GM21526 (cell line): ENCODE measurements around the gene MXRA7.

Experiments
- ATAC-seq: cut with Tn5 transposase; IDR thresholded peaks from one replicate; pipeline ENCODE4 v1.9.1; 2021; ENCODE audit warnings: moderate library complexity; ENCODE audit not compliant: unreplicated experiment, low FRiP score

The MXRA7 gene

DNA sequence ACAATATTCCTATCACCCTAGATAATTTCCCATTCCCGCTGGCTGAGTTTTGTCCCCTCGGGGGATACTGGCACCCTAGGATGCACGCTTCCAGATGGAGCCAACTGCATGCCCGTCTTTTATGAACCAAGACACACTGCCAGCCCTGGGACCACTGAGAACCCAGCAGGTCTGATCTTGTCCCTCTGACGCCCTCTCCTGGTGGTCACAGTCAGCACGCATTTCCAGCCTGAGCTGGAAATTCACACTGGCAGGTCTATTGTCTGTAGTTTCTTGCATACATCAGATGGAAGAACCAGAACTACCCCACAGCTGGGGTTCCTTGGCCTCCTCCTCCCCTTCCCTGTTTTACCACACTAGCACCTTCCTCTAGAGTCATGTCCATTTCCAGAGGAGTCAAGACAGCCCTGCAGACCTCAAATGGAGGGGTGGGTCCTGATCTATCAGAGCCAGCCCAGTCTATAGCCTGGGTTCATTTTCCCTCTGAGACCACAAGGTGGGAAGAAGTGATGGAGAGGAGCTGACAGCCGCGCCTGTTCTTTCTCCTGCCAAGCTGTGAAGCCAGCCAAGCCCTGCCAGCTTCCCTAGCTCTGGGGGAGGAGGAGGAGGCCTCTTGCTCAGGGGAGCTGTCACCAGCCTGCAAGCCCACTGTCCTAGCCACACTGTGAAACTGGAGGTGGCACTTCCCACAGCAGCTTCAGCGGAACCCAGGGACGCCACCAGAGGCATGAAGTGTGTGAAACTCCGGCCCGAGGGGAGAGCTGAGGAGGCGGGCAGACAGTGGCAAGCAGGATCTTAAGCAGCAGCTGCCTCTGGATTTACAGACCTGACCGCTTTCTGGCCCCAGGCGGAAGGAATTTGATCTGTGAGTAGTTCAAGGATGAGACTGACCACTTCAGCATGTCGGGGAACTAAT lies 29.3 kb downstream of the MXRA7 start:
- no peak for ATAC-seq

DNA sequence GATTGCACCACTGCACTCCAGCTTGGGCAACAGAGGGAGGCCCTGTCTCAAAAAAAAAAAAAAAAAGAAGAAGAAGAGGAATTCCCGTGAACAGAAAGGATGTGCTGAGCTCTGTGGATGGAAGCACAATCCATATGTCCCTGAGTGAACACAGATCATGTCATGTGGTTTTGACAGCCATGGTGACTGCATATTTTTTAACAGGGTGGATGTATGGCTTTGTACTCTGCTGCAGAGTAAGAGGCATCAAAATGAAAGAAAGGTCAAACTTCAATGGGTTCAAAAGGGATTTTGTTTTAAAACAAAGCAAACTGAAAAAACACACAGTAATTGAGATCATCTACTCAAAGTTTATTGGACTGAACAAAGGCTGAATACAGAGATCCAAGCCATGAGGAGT lies 31.5 kb downstream of the MXRA7 start:
- ATAC-seq = no peak

DNA sequence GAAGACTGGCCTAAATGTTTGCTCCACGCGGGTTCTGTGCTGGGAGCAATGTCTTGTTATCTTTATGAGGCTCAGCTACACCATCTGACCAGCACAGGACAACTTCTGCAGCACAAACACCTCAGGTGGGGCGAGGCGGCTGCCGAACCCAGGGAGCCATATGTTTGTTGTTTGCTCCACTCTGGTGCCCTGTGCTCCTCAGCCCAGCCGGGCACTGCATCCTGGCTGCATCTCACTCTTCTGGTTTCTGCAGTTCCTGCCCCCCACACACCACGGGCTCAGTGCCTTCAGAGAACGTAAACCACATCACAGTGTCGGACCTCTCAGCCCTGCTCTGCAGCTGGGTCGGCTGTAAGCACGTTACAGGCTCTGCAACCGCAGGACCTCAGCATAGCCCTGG lies 32.4 kb downstream of the MXRA7 start:
- no peak for ATAC-seq

DNA sequence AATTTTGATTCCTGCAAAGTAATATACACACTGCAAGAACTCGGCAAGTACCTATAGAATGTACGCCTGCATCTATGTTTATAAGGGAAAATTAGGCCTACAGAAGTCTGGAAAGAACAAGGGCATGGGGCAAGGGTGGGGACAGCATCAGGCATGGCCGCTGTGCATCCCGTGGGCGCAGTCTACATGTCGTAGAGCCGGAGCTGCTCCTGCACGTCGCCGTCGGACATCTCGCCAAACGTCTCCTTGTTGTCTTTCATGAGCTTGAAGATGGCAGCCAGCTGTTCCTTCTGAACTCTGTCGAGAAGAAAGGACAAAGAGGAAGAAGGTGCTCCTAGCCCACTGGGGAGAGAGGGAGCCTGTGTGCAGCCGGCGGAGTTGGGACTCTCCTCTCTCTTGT lies 33.4 kb downstream of the MXRA7 start:
- no peak for ATAC-seq

DNA sequence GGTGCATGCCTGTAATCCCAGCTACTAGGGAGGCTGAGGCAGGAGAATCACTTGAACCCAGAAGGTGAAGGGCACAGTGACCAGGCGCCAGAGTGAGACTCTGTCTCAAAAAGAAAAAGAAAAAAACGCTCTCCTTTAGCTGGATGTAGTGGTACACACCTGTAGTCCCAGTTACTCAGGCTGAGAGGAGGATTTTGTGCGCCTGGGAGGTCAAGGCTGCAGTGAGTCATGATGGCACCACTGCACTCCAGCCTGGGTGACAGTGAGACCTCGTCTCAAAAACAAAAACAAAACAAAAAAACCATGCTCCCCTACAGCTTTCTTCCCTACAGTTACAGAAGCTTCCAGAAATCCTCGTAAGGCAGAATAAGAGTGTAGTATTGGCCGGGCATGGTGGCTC lies 34.1 kb downstream of the MXRA7 start:
- no peak for ATAC-seq

DNA sequence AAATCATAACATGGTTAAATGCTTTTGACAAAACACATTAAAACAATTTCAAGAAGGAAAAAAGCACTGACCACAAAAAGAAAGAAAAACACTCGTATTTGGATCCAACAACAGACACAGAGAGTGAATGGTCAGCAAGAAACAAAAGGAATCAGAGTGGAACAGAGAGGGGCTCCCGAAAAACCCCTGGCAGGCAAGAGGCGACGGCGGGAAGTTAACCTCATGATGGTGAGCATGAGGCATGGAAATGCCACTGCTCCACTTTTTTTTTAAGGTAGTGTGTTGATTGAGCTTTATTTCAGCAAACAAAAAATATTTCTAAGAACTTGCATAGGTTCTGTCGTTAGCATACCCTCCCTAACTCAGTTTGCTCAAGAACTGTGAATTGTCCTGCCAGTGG lies 35.1 kb downstream of the MXRA7 start:
- ATAC-seq = no peak

DNA sequence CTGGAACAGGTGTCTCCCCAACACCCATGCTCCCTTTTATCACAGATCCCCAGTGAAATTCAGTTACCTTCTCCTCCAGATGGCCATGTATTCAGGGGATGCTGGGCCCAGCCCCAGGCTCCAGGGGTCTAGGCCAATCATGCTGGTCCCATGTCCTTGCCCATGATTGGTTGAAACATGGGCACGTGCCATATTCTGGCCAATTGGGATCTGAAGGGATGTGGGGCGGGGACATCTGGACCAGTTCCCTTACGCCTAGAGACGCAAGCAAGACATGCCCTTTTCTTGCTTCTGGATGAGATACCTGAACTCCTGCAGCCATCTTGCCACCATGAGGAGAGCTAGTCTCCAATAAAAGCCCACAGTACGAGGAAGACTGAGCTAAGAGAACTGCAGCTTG lies 36.2 kb downstream of the MXRA7 start:
- no peak for ATAC-seq

DNA sequence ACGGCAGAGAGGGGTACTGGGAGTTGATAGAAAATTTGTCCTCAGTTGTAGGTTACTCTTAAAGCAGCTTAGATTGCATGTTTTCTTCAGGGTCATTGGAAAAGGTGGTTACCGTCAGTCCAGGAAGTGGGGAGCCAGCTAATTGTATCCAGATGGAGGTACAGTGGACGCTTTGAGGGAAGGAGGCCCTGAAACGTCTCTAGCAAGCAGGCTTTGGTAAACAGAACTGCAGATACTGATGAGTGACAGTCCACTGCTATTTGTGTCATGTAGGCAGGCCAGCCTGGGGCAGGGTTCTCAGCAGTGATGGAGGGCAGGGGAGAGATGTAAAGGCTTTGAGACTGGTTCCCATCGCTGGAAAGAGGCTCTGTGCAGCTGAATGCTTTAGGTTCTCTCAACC lies 37.0 kb downstream of the MXRA7 start:
- ATAC-seq = no peak

DNA sequence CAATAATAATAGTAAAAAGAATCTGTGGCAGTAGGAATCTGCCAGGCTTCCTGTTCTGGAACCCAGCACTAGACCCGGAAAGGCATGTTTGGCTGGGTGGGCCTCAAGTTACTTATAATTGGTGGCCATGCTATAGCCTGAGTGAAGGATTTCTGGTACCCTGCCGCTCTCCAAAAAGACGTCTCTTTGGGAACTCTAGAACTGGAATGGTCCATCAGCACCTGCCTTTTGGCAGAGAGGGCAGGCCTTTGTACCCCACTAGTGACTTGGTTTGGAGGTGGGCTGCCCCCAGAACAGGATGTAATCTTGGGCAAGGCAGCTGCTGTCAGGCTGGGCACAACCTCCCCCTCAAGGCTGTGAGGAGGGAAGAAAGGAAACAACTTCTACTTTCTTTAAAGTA lies 37.9 kb downstream of the MXRA7 start:
- no peak for ATAC-seq

DNA sequence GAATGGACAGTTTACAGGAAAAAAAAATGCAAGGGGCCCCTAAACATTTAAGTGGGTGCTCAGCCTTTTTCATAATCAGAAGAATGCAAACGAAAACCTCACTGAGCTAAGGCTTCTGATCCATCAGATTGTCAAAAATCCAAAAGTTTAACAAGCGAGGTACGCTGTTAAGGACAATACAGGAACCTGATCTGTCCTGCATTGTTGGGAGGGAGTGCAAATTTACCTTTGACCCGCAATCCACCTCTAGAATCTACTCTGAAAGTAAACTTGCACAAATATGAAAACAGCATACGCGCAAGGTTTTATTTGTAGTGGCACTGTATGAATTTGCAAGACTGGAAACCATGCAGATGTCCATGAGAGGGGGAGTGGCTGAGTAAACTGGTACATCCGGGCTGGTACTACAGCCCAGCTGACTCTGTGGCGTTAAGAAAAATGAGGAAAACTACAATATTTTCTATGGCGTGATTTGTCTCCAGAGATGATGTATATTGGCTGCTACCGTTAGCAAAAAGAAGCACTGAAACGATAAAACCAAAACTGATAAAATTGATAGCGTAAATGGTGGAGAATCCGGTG lies 38.4 kb downstream of the MXRA7 start:
- no peak for ATAC-seq

DNA sequence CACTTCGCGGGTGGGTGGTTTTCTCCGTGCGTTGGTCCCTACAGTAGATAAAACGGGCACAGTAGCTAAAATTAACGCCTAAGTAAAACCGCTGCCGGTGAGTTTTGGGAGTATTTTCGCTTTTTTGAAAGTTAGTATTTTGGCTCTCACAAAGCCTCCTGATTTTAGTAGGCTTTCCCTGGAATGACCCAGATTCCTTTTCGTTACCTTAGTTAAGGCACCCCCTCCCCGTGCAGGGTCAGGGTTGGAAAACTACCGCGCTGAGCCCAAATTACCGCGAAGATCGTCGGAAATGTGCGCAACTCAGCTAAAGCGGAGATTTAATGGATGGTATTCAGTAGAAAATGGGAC lies 38.9 kb downstream of the MXRA7 start:
- no peak for ATAC-seq

DNA sequence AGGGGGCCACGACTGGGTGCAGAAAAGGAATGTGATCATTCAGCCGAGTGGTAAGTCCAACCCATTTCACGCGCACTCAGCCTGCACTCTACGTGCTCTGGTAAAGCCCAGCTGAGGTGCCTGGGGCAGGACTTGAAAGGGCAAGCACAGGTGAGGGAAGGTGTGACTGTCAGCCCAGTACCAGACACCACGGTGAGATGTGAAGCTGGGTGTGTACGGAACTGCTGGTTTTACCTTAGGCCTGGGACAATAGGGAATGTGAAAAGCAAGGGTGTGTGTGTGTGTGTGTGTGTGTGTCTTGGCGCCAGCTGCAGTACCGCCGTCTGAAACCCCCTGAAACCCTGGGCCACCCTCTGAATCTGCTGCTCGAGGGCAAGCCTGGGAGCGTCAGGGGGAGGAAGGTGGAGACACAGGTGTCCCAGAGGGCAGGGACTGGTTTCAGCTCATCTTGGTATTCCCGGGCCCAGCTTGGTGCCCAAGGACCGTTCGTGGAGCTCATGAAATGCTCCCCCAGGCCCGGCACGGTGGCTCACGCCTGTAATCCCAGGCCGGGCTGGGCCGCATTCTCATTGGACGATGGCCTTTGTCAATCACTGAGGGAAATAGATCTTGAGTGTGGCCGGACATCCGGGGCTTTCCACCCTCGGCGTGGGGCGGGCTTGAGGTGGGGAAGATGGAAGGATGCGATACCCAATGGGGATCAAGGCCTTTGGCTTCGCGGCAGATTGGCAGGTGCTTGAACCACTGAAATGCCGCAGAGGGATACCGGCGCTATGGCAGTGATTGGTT lies 39.4 kb downstream of the MXRA7 start:
- peak; percentile 97 for ATAC-seq

DNA sequence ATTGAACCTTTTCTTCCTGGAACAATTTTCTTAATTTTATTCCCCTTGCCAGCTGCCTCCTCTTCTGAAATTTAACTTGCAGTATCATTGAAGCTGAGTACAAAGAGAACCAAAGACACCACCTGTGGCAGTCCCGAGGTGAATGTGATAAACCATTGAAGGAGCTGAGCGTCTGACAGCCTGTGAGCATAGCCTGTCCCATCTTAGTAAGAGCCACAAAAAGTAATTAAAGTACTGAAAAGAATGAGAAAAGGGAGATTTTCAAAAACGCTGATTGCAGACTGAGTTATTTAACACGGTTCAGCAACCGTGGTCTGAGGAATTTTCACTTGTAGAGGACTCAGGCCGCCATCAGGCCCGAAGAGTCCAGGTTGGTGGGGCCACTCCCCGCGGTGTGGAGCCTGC lies 40.0 kb downstream of the MXRA7 start:
- ATAC-seq = no peak

DNA sequence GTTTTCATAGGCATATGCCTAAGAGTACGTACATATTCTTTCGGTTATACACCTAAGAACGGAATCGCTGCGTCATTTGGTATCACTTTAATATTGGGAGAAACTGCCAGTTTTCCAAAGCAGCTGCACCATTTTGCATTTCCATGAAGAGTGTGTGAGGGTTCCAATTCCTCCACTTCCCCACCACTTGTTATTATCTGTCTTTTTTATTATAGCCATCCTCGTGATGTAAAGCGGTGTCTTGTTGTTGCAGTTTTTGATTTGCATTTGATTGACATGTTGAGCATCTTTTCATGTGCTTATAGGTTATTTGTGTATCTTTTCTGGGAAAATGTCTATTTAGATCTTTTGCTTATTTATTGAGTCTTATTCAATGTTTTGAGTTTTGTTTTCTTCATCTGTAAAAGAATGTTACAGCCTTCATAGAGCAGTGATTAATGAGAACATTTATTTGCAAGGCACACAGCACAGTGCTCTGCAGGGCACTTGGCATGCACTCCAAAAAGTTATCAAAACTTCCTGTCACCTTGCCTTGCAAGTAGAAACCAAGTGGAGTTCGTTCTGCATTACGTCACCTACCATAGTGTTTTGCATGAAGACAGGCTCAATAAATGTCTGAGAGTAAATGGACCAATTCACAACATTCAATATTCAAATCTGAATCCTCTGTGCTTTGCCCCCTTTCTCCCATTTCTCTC lies 40.6 kb downstream of the MXRA7 start:
- ATAC-seq = no peak

DNA sequence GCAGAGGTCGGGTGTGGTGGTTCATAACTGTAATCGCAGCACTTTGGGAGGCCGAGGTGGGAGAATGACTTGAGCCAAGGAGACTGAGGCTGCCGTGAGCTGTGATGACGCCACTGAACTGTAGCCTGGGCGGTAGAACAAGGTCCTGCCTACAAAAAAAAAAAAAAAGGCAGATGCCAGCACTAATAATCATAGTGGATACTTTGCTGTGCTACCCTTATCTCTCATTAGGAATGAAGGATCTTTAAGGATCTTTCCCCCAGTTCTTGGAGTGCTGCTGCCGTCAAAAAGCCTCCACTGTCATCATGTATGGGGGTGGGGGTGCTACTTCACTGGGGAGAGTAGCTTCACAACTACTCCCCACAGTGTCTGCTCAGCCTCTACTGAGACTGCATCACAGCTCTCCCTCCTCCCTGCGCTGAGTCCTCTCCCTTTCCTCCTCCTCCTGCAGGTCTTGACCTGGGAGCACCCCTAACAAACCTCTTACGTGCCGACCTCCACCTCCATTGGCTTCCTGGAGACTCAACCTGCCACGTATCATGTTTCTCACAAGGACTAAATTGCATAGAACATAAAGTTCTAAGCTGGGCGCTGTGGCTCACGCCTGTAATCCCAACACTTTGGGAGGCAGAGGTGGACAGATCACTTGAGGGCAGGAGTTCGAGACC lies 42.8 kb downstream of the MXRA7 start:
- ATAC-seq = no peak

DNA sequence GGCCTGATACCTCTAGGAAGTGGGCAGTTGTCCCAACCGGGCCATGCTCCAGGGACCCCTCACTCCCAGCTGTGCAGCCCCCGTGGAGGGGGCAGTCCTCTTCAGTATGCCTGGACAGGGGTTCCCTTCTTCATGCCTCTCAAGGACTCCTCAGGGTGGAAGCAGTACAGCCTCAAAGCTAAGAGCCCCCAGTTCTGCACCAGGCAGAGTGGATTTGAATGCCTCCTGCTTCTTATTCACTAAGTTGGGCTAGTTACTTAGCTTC lies 43.3 kb downstream of the MXRA7 start:
- no peak for ATAC-seq

DNA sequence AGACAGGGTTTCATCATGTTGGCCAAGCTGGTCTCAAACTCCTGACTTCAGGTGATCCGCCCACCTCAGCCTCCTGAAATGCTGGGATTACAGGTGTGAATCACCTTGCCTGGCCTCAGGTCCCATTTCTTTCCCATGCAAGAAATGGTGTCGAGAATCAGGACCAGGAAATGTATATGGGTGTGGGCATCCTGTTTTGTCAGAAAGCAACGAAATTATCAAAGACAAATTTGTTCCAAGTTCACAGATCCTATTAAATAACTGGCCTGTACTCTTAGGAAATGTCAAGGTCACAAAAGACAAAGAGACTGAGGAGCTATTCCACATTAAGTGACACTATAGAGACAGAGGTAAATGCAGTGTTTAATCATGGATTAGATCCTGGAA lies 50.1 kb downstream of the MXRA7 start:
- no peak for ATAC-seq

DNA sequence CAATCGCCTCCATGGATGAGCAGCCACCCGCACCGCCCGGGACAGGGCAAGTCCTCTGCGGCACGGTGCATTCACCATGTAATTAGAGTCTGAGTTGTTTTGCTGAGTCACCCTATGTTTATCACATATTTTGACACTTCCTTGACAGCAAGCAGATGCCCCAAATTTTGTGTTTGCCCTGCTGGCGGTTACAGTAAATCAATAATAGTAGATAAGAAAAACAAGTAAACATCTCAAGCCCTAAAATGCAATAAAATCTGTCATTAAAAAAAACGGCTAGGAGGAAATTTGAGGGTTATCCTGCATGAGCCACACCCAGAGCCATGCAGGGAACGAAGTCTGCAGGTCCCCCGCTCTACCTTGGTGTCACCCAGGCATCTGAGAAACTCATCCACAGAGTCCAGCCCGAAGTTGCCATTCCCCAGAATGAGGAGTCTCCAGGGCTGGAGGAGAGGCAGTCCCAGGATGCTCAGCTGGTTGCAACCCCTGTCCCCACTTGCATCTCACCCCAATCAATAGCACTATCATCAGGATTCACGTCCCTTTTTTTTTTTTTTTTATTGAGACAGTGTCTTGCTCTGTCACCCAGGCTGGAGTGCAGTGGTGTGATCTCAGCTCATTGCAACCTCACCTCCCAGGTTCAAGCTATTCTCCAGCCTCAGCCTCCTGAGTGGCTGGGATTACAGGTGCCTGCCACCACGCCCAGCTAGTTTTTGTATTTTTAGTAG lies 50.7 kb downstream of the MXRA7 start:
- ATAC-seq = no peak

DNA sequence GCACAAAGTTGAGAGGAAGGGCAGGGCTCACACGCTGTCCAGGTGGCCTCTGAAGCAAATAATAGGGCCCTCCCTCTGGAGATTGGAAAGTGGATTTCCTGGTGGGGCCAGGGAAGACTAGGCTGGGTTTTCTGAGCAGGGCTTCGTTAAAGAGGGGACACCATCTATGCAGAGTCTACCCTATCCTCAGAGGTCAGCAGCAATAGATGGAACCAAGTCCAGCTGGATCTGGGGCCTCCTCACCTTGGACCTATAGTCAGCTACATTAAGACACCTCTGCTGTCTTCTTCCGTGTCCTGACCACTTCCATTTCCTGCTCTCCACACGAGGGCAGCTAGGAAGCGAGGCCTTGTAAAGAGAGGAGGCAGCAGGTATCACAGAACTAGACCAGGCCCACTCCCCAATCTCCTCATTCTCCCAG lies 52.5 kb downstream of the MXRA7 start:
- ATAC-seq = no peak
